ENCODE measurements around the gene FAM9A. TPM values are rescaled to one million over a fixed set of nuclear protein-coding genes. Genes with fewer than 3 reads are reported as not detected.
A peak's percentile ranks its signal among the peaks of the same experiment; 100 is the strongest.
"Not testable (repeated sequence)": the region's sequence is repeated elsewhere in the genome, so short reads cannot be mapped to it uniquely, and the experiment has no call there.

Gene FAM9A
- total RNA-seq, 4 donors from 2014 or later, result not detected

- Histone ChIP-seq H3K4me1 (no peaks in the 10 kb centered on the region), H3K4me3 (no peak overlapping the region), H3K36me3 (no peaks in the 10 kb centered on the region), H3K27me3 (peaks cover 0 to 4% of the 10 kb centered on the region in 2 donors), H3K27ac (no peak overlapping the region), H3K9me3 (no peaks in the 10 kb centered on the region)
- 89 to 92% methylated on average over 16 to 25 of the region's 25 CpGs for WGBS, 2 donors
- no peak for DNase-seq (ENCODE audit: low spot score in 2 of 2)
- TF ChIP-seq EP300 (IDR thresholded peaks at IDR 0.05) (no peak), POLR2A (IDR thresholded peaks at IDR 0.05) (no peak), CTCF (IDR thresholded peaks at IDR 0.05) (no peak)
Observed at GRCh38 chrX:8784162-8784561, 17.0 kb downstream of the FAM9A start.

GRCh38 chrX:8783714-8784098, 17.5 kb downstream of the FAM9A start:
- Histone ChIP-seq H3K36me3 (no peaks in the 10 kb centered on the region), H3K27me3 (no peaks in the 10 kb centered on the region), H3K27ac (no peak overlapping the region), H3K9me3 (no peaks in the 10 kb centered on the region), H3K4me3 (no peak overlapping the region), H3K4me1 (no peaks in the 10 kb centered on the region)
- WGBS, 2 donors, result 92 to 96% methylated on average over 17 to 19 of the region's 19 CpGs
- no peak for DNase-seq (ENCODE audit: low spot score in 2 of 2)
- TF ChIP-seq POLR2A (IDR thresholded peaks at IDR 0.05) (no peak), CTCF (IDR thresholded peaks at IDR 0.05) (no peak), EP300 (IDR thresholded peaks at IDR 0.05) (no peak)

- WGBS, 2 donors, result 59 to 66% methylated on average over 4 to 32 of the region's 32 CpGs
- TF ChIP-seq POLR2A (IDR thresholded peaks at IDR 0.05), result no peak
- peak in 2 of 5 experiments; percentile 11 to 18 for TF ChIP-seq CTCF (IDR thresholded peaks at IDR 0.05)
- no peaks in the 10 kb centered on the region for H3K27me3 ChIP-seq
- no peak overlapping the region for H3K4me3 ChIP-seq
- DNase-seq (ENCODE audit: low spot score in 2 of 2), result peak in 1 of 2 donors; percentile 4
- no peak overlapping the region for H3K27ac ChIP-seq
- H3K9me3 ChIP-seq, result no peaks in the 10 kb centered on the region
- H3K4me1 ChIP-seq, result no peaks in the 10 kb centered on the region
- H3K36me3 ChIP-seq, result no peaks in the 10 kb centered on the region
Observed at GRCh38 chrX:8783097-8783713, 18.0 kb downstream of the FAM9A start.

- no peaks in the 10 kb centered on the region for H3K9me3 ChIP-seq
Observed at GRCh38 chrX:8782595-8782994, 18.6 kb downstream of the FAM9A start.

GRCh38 chrX:8781921-8782320, 19.3 kb downstream of the FAM9A start:
- H3K4me1 ChIP-seq; H3K9me3 ChIP-seq; H3K27me3 ChIP-seq; H3K27ac ChIP-seq; DNase-seq (ENCODE audit: low spot score in 2 of 2); H3K4me3 ChIP-seq; H3K36me3 ChIP-seq: not testable (repeated sequence)
- 66 to 93% methylated on average over 4 of the region's 4 CpGs for WGBS, 2 donors

More at GRCh38 chrX:8782595-8782994, 18.6 kb downstream of the FAM9A start:
- no peaks in the 10 kb centered on the region for H3K4me1 ChIP-seq
- H3K4me3 ChIP-seq, result no peak overlapping the region
- no peaks in the 10 kb centered on the region for H3K27me3 ChIP-seq
- H3K27ac ChIP-seq, result no peak overlapping the region
- TF ChIP-seq EP300 (IDR thresholded peaks at IDR 0.05) (no peak), POLR2A (IDR thresholded peaks at IDR 0.05) (no peak), CTCF (IDR thresholded peaks at IDR 0.05) (no peak)
- no peak for DNase-seq (ENCODE audit: low spot score in 2 of 2)
- WGBS, 2 donors, result 84 to 90% methylated on average over 6 to 9 of the region's 9 CpGs
- H3K36me3 ChIP-seq, result no peaks in the 10 kb centered on the region

- no peak overlapping the region for H3K27ac ChIP-seq
- no peak overlapping the region for H3K4me3 ChIP-seq
- no peak for TF ChIP-seq POLR2A (IDR thresholded peaks at IDR 0.05)
- TF ChIP-seq CTCF (IDR thresholded peaks at IDR 0.05), result no peak
- TF ChIP-seq EP300 (IDR thresholded peaks at IDR 0.05), result no peak
- WGBS, 2 donors, result 61% methylated on average over 5 of the region's 5 CpGs; no CpG with 5 or more reads in 1 of the 2 donors
- DNase-seq (ENCODE audit: low spot score in 2 of 2), result no peak
- no peaks in the 10 kb centered on the region for H3K4me1 ChIP-seq
- no peaks in the 10 kb centered on the region for H3K9me3 ChIP-seq
- no peaks in the 10 kb centered on the region for H3K27me3 ChIP-seq
- H3K36me3 ChIP-seq, result no peaks in the 10 kb centered on the region
Observed at GRCh38 chrX:8773117-8773516, 28.1 kb downstream of the FAM9A start.
